CMK (cell line): ENCODE measurements around the gene EXO5.
"Not testable (repeated sequence)": the region's sequence is repeated elsewhere in the genome, so short reads cannot be mapped to it uniquely, and the experiment has no call there.

Source experiments
- DNase-seq: peaks from one replicate; pipeline ENCODE4 v3.0.0-alpha.2; 2010; ENCODE audit warnings: low read depth

Gene EXO5

GRCh38 chr1:40553017-40553416 is 44.5 kb downstream of the EXO5 start:
- DNase-seq = no peak

- DNase-seq = not testable (repeated sequence)
Observed at GRCh38 chr1:40554807-40555206, 46.2 kb downstream of the EXO5 start.

- no peak for DNase-seq
Observed at GRCh38 chr1:40556121-40556520, 47.6 kb downstream of the EXO5 start.

GRCh38 chr1:40558241-40558640 is 49.7 kb downstream of the EXO5 start:
- not testable (repeated sequence) for DNase-seq

GRCh38 chr1:40562185-40562584 is 53.6 kb downstream of the EXO5 start:
- DNase-seq = no peak

- DNase-seq = no peak
Observed at GRCh38 chr1:40563266-40563665, 54.7 kb downstream of the EXO5 start.

- no peak for DNase-seq
Observed at GRCh38 chr1:40564506-40564905, 55.9 kb downstream of the EXO5 start.

- DNase-seq = no peak
Observed at GRCh38 chr1:40564913-40565312, 56.3 kb downstream of the EXO5 start.
